Activated CD8-positive, alpha-beta memory T cell treated with anti-CD3 and anti-CD28 coated beads for 48 hours (primary cell): ENCODE data around the gene PLA2R1.

Experiments
- DNase-seq, 3 experiments: peaks; one replicate each; pipeline ENCODE4 v3.0.0-alpha.2; 2020; ENCODE audit warnings: low read depth in 2 of 3, low spot score in 2 of 3

The PLA2R1 gene

GRCh38 chr2:160033732-160034392 is 28.6 kb downstream of the PLA2R1 start:
- DNase-seq, result no peak

- DNase-seq, result no peak
These were observed 33.2 kb downstream of the PLA2R1 start for GRCh38 chr2:160029270-160029628.

GRCh38 chr2:160028431-160029269 is 33.8 kb downstream of the PLA2R1 start:
- DNase-seq, result no peak

GRCh38 chr2:160022162-160022561 is 40.3 kb downstream of the PLA2R1 start:
- no peak for DNase-seq

GRCh38 chr2:160019374-160020090 is 42.9 kb downstream of the PLA2R1 start:
- DNase-seq, result no peak

GRCh38 chr2:160015746-160016145 is 46.7 kb downstream of the PLA2R1 start:
- no peak for DNase-seq

- no peak for DNase-seq
These were observed 48.2 kb downstream of the PLA2R1 start for GRCh38 chr2:160014227-160014626.

GRCh38 chr2:160010361-160011145 is 51.9 kb downstream of the PLA2R1 start:
- no peak for DNase-seq

- DNase-seq, result no peak
These were observed 55.3 kb downstream of the PLA2R1 start for GRCh38 chr2:160007111-160007510.

- no peak for DNase-seq
These were observed 55.9 kb downstream of the PLA2R1 start for GRCh38 chr2:160006475-160006874.

- no peak for DNase-seq
These were observed 56.5 kb downstream of the PLA2R1 start for GRCh38 chr2:160005908-160006307.

- no peak for DNase-seq
These were observed 56.9 kb downstream of the PLA2R1 start for GRCh38 chr2:160005476-160005875.

- no peak for DNase-seq
These were observed 63.5 kb downstream of the PLA2R1 start for GRCh38 chr2:159998961-159999360.

- DNase-seq, result no peak
These were observed 64.2 kb downstream of the PLA2R1 start for GRCh38 chr2:159998243-159998642.

GRCh38 chr2:159996792-159997546 is 65.4 kb downstream of the PLA2R1 start:
- no peak for DNase-seq

- DNase-seq, result no peak
These were observed 67.4 kb downstream of the PLA2R1 start for GRCh38 chr2:159995038-159995437.

GRCh38 chr2:159989249-159989648 is 73.2 kb downstream of the PLA2R1 start:
- no peak for DNase-seq

GRCh38 chr2:159988412-159988970 is 73.9 kb downstream of the PLA2R1 start:
- no peak for DNase-seq

GRCh38 chr2:159987181-159987580 is 75.2 kb downstream of the PLA2R1 start:
- no peak for DNase-seq

- DNase-seq, result no peak
These were observed 76.8 kb downstream of the PLA2R1 start for GRCh38 chr2:159985656-159986055.
